Karpas-422 (cell line): ENCODE data around the gene SRM. TPM values are rescaled to one million over a fixed set of nuclear protein-coding genes. Genes with fewer than 3 reads are reported as not detected.
"Not testable (repeated sequence)": the region's sequence is repeated elsewhere in the genome, so short reads cannot be mapped to it uniquely, and the experiment has no call there.

Experiments used
- DNase-seq: peaks from one replicate; pipeline ENCODE4 v3.0.0-alpha.2; 2015
- H2AFZ ChIP-seq: fragments of 200-600 bp; sonication (generic); 2 replicates; pipeline ENCODE4 v1.6.1; 2014; ENCODE audit warnings: antibody characterized with exemption, low read length, mixed read lengths
- H3K27ac ChIP-seq: fragments of 200-600 bp; sonication (generic); 2 replicates; pipeline ENCODE4 v1.5.1; 2014; ENCODE audit warnings: mild to moderate bottlenecking, low read length, moderate library complexity
- H3K27me3 ChIP-seq: fragments of 200-600 bp; sonication (generic); 2 replicates; pipeline ENCODE4 v1.6.1; 2014; ENCODE audit warnings: low read length, mixed read lengths
- H3K36me3 ChIP-seq: fragments of 200-600 bp; sonication (generic); 2 replicates; pipeline ENCODE4 v1.6.1; 2014; ENCODE audit warnings: low read length, mixed read lengths; ENCODE audit not compliant: insufficient read depth
- H3K4me1 ChIP-seq: fragments of 200-600 bp; sonication (generic); 2 replicates; pipeline ENCODE4 v1.6.1; 2014; ENCODE audit warnings: mild to moderate bottlenecking, low read length, mixed read lengths
- H3K4me2 ChIP-seq: fragments of 200-600 bp; sonication (generic); 2 replicates; pipeline ENCODE4 v1.6.1; 2014; ENCODE audit warnings: low read length, low read depth, mild to moderate bottlenecking; ENCODE audit not compliant: poor library complexity, severe bottlenecking
- H3K4me3 ChIP-seq: fragments of 200-600 bp; sonication (generic); 2 replicates; pipeline ENCODE4 v1.5.1; 2014; ENCODE audit warnings: mild to moderate bottlenecking, antibody characterized with exemption, low read length, mixed read lengths
- H3K79me2 ChIP-seq: fragments of 200-600 bp; sonication (generic); 2 replicates; pipeline ENCODE4 v1.6.1; 2014; ENCODE audit warnings: mild to moderate bottlenecking, low read length, mixed read lengths
- H3K9ac ChIP-seq: fragments of 200-600 bp; sonication (generic); 2 replicates; pipeline ENCODE4 v1.6.0; 2014; ENCODE audit warnings: low read length
- H3K9me2 ChIP-seq: fragments of 200-600 bp; sonication (generic), shearing (Covaris generic); replicated peaks from 2 replicates; pipeline ENCODE4 v1.6.0; 2014; ENCODE audit warnings: mild to moderate bottlenecking, low read length, moderate library complexity; ENCODE audit not compliant: insufficient read depth
- H3K9me3 ChIP-seq: fragments of 300-700, 200-600 bp; sonication (generic); 2 replicates; pipeline ENCODE4 v1.6.1; 2014; ENCODE audit warnings: low read length, mixed read lengths
- H4K20me1 ChIP-seq: fragments of 200-600 bp; sonication (generic); 2 replicates; pipeline ENCODE4 v1.6.1; 2014; ENCODE audit warnings: mild to moderate bottlenecking, antibody characterized with exemption, low read length, low read depth; ENCODE audit not compliant: insufficient read depth
- total RNA-seq: library from RNA; depleted of rRNA; stranded (reverse); fragments of >200 nt; shearing (Covaris generic); gene quantifications from 2 replicates; pipeline ENCODE4 v1.2.3, GENCODE V29; 2014; ENCODE audit warnings: low replicate concordance

SRM gene
- total RNA-seq, 1 experiment from 2014 or later, result 50.3 TPM

- peak; percentile 61 for DNase-seq
- H3K79me2 ChIP-seq, result peaks cover 3% of the 10 kb centered on the region
- H4K20me1 ChIP-seq, result 0 out of 2 replicates have a peak, but pooled peaks cover 4% of the 10 kb centered on the region
- peak overlapping the region; percentile 78 for H3K4me2 ChIP-seq
- peak overlapping the region; percentile 66 for H3K9ac ChIP-seq
- peak overlapping the region; percentile 97 for H3K27ac ChIP-seq
- H3K9me2 ChIP-seq, result no peaks in the 10 kb centered on the region
- H3K27me3 ChIP-seq, result no peaks in the 10 kb centered on the region
- peaks cover 36% of the 10 kb centered on the region for H3K4me1 ChIP-seq
- no peaks in the 10 kb centered on the region for H3K9me3 ChIP-seq
- peak overlapping the region; percentile 59 for H3K4me3 ChIP-seq
- H2AFZ ChIP-seq, result no peak overlapping the region
- H3K36me3 ChIP-seq, result peaks cover 34% of the 10 kb centered on the region
These were observed 11.8 kb upstream of the SRM start for GRCh38 chr1:11071463-11072215.

DNA sequence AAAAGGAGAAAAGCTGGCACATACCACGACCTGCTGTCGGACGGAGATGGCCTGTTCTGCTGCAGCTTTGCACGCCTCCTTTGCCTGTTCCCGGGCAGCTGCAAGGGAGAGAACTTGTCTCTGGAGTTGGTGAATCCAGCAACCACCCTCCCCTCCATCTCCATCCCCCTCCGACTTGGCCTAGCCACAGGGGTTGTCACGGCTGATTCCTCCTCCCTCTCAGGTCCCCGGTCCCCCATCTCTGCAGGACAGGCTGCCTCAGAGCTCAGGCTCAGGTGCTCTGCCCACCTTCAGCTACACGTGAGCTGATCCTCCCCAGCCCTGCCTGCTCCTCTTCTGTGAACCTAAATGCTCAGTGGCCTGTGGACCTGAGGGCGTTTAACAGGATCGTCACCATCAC is 11.1 kb upstream of the SRM start:
- Histone ChIP-seq H3K4me2 (peak overlapping the region; percentile 78), H3K36me3 (peaks cover 33% of the 10 kb centered on the region), H3K9ac (peak overlapping the region; percentile 66), H3K9me3 (no peaks in the 10 kb centered on the region), H3K9me2 (no peaks in the 10 kb centered on the region), H3K27ac (peak overlapping the region; percentile 97), H4K20me1 (0 out of 2 replicates have a peak, but pooled peaks cover 4% of the 10 kb centered on the region), H3K27me3 (no peaks in the 10 kb centered on the region), H3K79me2 (peaks cover 3% of the 10 kb centered on the region), H3K4me3 (no peak overlapping the region), H3K4me1 (peaks cover 36% of the 10 kb centered on the region), H2AFZ (no peak overlapping the region)
- DNase-seq, result no peak

DNA sequence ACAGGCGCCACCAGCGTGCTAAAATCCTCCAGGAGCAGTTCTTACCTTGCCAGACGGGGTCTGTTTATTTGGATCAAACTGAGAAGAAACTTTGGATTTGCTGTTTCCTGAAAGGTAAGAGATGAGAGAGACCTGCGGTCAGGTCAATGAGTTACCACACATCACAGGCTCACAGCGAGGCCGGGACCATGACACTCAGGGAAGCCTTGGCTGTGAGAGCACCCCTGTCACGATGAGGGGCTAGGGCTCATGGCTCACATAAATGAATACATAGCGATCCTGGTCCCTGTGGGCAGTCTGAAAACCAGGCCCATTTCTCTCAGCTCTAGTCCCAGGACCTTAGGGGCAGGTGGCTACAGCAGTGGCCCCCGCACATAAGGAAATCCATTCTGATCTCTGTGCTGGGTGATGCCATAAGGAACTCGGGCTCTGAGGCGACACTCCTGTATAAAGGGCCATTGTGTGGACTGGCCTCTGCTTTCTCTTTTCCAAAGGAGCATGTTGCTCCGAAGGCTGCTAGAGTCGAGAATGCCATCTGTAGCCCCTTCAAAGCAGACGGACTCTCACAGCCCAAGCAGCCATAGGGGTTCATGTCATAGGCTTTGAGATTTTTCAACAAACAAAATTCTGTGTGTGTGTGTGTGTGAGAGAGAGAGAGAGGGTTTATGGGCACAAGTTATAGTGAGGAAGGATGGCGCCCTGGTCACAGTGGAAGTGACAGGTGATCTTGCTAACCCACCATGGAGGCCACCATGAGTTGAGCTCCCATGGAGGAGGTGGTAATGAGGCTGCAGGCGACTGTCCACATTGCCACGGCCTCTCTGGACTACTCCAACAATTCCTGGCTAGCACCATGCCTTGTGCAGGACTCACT is 9.0 kb upstream of the SRM start:
- no peak overlapping the region for H3K4me2 ChIP-seq
- no peak overlapping the region for H3K27ac ChIP-seq
- no peaks in the 10 kb centered on the region for H3K9me2 ChIP-seq
- H3K9me3 ChIP-seq, result no peaks in the 10 kb centered on the region
- H2AFZ ChIP-seq, result no peak overlapping the region
- H3K4me1 ChIP-seq, result peaks cover 35% of the 10 kb centered on the region
- H4K20me1 ChIP-seq, result 0 out of 2 replicates have a peak, but pooled peaks cover 4% of the 10 kb centered on the region
- H3K36me3 ChIP-seq, result peaks cover 40% of the 10 kb centered on the region
- no peak for DNase-seq
- H3K27me3 ChIP-seq, result no peaks in the 10 kb centered on the region
- H3K9ac ChIP-seq, result no peak overlapping the region
- H3K4me3 ChIP-seq, result no peak overlapping the region
- peaks cover 3% of the 10 kb centered on the region for H3K79me2 ChIP-seq

DNA sequence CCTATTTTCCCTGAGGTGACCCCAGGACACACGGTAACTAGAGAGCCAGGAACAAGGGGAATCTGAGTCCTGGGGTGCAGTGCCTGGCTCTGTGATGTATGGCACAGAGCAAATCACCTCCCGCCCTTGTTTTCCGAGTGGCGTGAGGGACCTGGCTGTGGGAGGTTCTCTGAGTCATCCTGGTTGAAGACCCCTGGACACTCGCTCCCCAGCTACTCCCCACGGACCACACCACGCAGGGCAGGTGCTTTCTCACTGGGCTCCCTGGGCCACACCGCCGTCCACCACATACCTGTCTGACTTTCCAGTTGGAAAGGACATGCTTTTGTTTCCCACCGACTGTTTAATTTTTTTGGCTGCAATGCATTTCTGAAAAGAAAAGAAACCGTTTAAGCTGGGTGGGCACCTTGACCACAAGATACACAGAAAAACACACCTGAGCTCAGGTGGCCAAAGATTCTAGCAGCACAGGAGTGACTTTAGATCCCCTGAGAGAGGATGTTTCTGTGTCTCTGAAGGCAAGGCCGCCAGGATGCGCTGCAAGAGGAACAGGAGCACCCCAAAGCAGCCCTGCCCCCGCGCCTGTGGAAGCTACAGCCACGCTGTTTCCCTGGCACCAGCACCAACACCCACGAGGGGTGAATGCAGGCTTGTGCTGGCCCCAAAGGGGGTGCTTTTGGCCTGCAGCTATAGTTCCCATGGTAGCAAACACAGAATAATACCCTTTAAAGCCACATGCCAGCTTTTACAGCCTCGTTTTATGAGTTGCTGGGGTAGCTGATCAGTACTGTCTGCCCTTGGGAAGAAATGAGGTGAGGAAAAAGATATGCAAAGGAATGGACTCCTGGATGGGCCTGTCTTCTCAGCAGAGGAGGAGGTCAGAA is 8.1 kb upstream of the SRM start:
- no peak overlapping the region for H2AFZ ChIP-seq
- peaks cover 26% of the 10 kb centered on the region for H3K4me1 ChIP-seq
- H3K9me3 ChIP-seq, result no peaks in the 10 kb centered on the region
- no peak overlapping the region for H3K4me3 ChIP-seq
- peaks cover 3% of the 10 kb centered on the region for H3K79me2 ChIP-seq
- H3K9me2 ChIP-seq, result no peaks in the 10 kb centered on the region
- peaks cover 40% of the 10 kb centered on the region for H3K36me3 ChIP-seq
- H4K20me1 ChIP-seq, result 0 out of 2 replicates have a peak, but pooled peaks cover 4% of the 10 kb centered on the region
- no peak overlapping the region for H3K4me2 ChIP-seq
- H3K27me3 ChIP-seq, result no peaks in the 10 kb centered on the region
- DNase-seq, result no peak
- H3K27ac ChIP-seq, result no peak overlapping the region
- no peak overlapping the region for H3K9ac ChIP-seq

- H3K4me3 ChIP-seq, result no peak overlapping the region
- H3K79me2 ChIP-seq, result peaks cover 7% of the 10 kb centered on the region
- no peak overlapping the region for H2AFZ ChIP-seq
- no peak overlapping the region for H3K27ac ChIP-seq
- H4K20me1 ChIP-seq, result no peaks in the 10 kb centered on the region
- no peak overlapping the region for H3K9ac ChIP-seq
- DNase-seq, result no peak
- peaks cover 37% of the 10 kb centered on the region for H3K36me3 ChIP-seq
- H3K4me1 ChIP-seq, result peaks cover 20% of the 10 kb centered on the region
- H3K27me3 ChIP-seq, result no peaks in the 10 kb centered on the region
- H3K9me3 ChIP-seq, result no peaks in the 10 kb centered on the region
- no peak overlapping the region for H3K4me2 ChIP-seq
- H3K9me2 ChIP-seq, result no peaks in the 10 kb centered on the region
These were observed 6.0 kb upstream of the SRM start for GRCh38 chr1:11065796-11066195.

DNA sequence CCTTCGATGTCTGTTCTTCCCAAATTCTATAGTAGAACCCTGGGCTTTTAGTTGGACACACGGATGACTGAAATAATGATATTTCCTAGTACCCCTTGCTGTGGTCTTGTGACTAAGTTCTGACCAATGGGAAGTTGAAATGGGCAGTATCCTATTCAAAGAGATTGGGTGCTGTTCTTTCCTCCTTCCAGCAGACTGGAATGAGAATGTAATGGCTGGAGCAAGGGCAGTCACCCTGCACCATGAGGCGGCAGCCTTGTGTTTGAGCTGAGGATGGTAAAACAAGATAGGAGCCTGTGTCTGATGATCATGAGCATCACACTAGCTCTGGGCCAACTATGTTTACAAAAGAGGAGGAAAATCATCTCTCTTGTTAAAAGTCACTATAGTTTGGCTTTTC is 5.1 kb upstream of the SRM start:
- H3K9ac ChIP-seq, result no peak overlapping the region
- no peak overlapping the region for H3K4me2 ChIP-seq
- H3K9me3 ChIP-seq, result no peaks in the 10 kb centered on the region
- H2AFZ ChIP-seq, result no peak overlapping the region
- H3K27me3 ChIP-seq, result no peaks in the 10 kb centered on the region
- peaks cover 30% of the 10 kb centered on the region for H3K36me3 ChIP-seq
- DNase-seq, result no peak
- no peak overlapping the region for H3K27ac ChIP-seq
- H3K79me2 ChIP-seq, result peaks cover 10% of the 10 kb centered on the region
- H3K9me2 ChIP-seq, result no peaks in the 10 kb centered on the region
- no peak overlapping the region for H3K4me3 ChIP-seq
- no peaks in the 10 kb centered on the region for H4K20me1 ChIP-seq
- H3K4me1 ChIP-seq, result peaks cover 19% of the 10 kb centered on the region

DNA sequence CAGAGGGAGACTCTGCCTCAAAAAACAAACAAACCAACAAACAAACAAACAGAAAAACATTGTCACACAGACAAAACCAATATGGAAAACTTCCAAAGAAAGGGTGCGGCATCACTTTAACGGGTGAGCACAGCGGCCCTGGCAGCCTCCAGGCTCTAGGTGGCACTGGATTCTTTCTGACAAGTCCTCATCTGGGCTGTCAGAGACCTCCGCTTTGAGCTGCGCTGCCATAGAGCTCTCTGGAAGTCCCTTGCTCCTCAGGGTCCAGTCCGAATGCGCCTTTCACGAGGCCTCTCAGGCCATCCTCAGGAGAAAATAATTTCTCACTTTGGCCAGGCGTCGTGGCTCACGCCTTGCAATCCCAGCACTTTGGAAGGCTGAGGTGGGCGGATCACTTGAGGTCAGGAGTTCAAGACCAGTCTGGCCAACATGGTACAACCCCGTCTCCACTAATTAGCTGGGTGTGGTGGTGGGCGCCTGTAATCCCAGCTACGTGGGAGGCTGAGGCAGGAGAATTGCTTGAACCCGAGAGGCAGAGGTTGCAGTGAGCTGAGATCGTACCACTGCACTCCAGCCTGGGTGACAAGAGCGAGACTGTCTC is 4.2 kb upstream of the SRM start:
- not testable (repeated sequence) for H3K9me3 ChIP-seq, H3K4me2 ChIP-seq, H4K20me1 ChIP-seq, H2AFZ ChIP-seq, H3K4me3 ChIP-seq, DNase-seq, H3K27ac ChIP-seq, H3K9ac ChIP-seq, H3K9me2 ChIP-seq, H3K27me3 ChIP-seq
- H3K36me3 ChIP-seq, result peaks cover 21% of the 10 kb centered on the region
- peaks cover 17% of the 10 kb centered on the region for H3K79me2 ChIP-seq
- peaks cover 19% of the 10 kb centered on the region for H3K4me1 ChIP-seq
